ENCODE measurements around the gene OR5B3. TPM values are rescaled to one million over a fixed set of nuclear protein-coding genes. Genes with fewer than 3 reads are reported as not detected.
"Not testable (repeated sequence)": the region's sequence is repeated elsewhere in the genome, so short reads cannot be mapped to it uniquely, and the experiment has no call there.

OR5B3 gene
- total RNA-seq: not detected

DNA sequence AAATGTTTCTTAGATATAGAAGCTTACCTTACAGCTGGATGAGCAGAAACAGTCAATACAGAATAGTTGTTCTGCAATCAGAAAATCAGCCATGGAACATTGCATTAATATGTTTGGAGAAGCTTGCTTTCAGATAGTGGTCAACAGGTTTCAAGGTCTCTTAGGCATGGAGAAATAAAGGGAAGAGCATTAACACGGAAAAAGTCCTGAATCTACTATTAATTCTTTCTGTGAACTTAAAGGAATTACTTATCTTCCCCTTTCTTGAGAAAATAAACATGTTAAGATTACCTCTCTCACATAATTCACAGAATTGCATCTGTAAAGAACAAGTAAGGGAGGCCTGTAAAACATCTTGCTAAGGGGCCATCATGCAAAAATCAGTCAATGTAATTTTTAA is at the start of gene OR5B3:
Gene OR5B3, minus strand, starts transcription at position 101 of the 400 bp plus-strand sequence. CDS start 3,465 bp downstream, outside the sequence.
- no peak for ATAC-seq (replicated peaks in 6 of 8)
- Histone ChIP-seq H3K4me3 (no peak within 1 kb of the TSS), H3K27ac (no peak within 1 kb of the TSS), H3K4me1 (replicated peaks in 1 of 2) (no peaks in the 10 kb centered on the region)
- WGBS, 10 experiments: 0 to 89% (median 31%) methylated on average over 1 of the region's 1 CpG; no CpG with 5 or more reads in 2 of the 10 experiments
- in situ Hi-C loops (cut with MboI; ENCODE audit: low pct_unique_long_range_greater_than_20kb in 2 of 9, low sequenced_read_pairs in 9 of 9, unreplicated experiment in 9 of 9): no loop called here

DNA sequence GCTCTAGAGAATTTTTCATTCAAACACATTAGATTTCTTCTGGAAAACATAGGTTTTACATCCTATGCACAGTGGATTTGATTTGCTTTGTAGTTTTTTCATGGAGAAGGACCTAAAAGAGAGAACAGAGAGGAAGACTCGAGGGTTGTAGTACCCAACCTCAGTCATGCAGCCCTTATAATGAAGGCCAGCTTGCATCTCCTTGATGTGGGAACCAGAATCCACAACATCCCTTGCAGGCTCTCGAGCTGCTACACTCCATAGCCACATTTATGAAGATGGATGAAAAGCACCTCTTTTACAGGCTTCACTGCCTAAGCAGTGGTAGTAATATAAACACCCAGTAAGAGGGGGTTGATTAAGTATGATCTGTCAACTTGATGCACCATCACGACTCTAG is 44.9 kb upstream of the OR5B3 start:
- ATAC-seq (replicated peaks in 6 of 8): no peak
- WGBS, 10 experiments: 0 to 100% (median 48%) methylated on average over 1 to 3 of the region's 3 CpGs
- H3K4me3 ChIP-seq: no peak overlapping the region
- no peaks in the 10 kb centered on the region for H3K4me1 ChIP-seq (replicated peaks in 1 of 2)
- in situ Hi-C loops (cut with MboI; ENCODE audit: low pct_unique_long_range_greater_than_20kb in 2 of 9, low sequenced_read_pairs in 9 of 9, unreplicated experiment in 9 of 9): no loop called here
- H3K27ac ChIP-seq: no peak overlapping the region

DNA sequence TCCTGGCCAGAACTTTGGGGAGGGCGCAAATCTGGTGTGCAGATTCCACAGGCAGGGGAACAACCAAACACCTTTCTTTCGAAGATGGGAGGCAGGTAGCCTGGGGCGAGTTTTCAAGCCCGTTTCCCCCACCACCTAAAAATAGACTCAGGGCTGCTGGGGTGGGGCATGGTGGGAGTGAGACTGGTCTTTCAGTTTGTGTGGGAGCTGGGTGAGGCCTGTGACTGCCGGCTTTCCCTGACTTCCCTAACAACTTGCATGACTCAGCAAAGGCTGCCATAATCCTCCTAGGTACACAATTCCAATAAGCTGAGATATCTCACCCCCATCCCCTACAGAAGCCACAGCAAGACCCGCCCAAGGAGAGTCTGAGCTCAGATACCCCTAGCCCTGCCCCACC is 39.6 kb upstream of the OR5B3 start:
- H3K4me3 ChIP-seq: no peak overlapping the region
- in situ Hi-C loops (cut with MboI; ENCODE audit: low pct_unique_long_range_greater_than_20kb in 2 of 9, low sequenced_read_pairs in 9 of 9, unreplicated experiment in 9 of 9): no loop called here
- H3K27ac ChIP-seq: no peak overlapping the region
- ATAC-seq (replicated peaks in 6 of 8): peak in 1 of 8 experiments; percentile 49
- H3K4me1 ChIP-seq (replicated peaks in 1 of 2): no peaks in the 10 kb centered on the region
- WGBS, 10 experiments: 0 to 73% (median 58%) methylated on average over 1 to 5 of the region's 6 CpGs; no CpG with 5 or more reads in 4 of the 10 experiments

DNA sequence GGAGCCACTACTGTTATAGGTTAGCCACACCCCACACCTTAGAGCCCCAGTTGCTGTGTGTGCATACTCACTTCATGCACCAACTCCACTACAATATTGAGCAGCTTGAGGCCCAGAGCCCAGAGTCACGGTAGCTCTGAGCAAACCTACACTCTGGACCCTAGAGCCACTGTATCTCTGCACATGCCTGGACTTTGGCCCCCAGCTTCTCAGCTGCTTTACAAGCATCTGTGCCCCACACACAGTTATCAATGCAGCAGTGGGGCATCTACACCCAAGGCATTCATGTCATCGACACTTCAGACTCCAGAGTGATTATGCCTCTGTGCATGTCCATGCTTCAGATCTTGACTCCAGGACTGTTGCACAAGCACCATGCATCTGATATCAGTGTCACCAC is 37.6 kb upstream of the OR5B3 start:
- 75 to 93% (median 80%) methylated on average over 1 to 2 of the region's 2 CpGs; no CpG with 5 or more reads in 6 of the 10 experiments for WGBS, 10 experiments
- in situ Hi-C loops (cut with MboI; ENCODE audit: low pct_unique_long_range_greater_than_20kb in 2 of 9, low sequenced_read_pairs in 9 of 9, unreplicated experiment in 9 of 9): no loop called here
- Histone ChIP-seq H3K27ac (no peak overlapping the region), H3K4me1 (replicated peaks in 1 of 2) (no peaks in the 10 kb centered on the region), H3K4me3 (no peak overlapping the region)
- ATAC-seq (replicated peaks in 6 of 8): no peak

DNA sequence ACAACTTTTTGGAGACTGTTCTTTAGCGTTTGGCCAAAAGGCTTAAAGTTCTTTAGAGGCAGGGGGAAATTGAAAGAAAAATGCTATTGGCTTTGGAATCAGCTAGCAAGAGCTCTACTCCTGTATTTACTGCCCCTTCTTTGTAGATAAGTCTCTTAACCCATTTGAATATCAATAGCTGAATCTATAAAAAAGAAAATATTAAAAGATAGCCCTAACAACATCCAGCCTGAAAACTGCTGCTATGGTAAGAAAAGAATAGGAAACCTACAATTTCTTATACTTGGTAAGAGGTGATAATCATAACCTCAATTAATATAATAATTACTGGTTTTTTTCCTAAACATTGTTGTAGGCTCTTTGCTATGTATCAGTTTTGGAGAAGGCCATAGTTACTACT is 35.5 kb upstream of the OR5B3 start, which contains the start of gene OR5B12:
Gene OR5B12, minus strand, starts transcription at position 101 of the 400 bp plus-strand sequence. CDS start 2,085 bp downstream, outside the sequence.
- no peak for ATAC-seq (replicated peaks in 6 of 8)
- Histone ChIP-seq H3K4me3 (no peak within 1 kb of the TSS), H3K27ac (no peak within 1 kb of the TSS), H3K4me1 (replicated peaks in 1 of 2) (no peaks in the 10 kb centered on the region)
- in situ Hi-C loops (cut with MboI; ENCODE audit: low pct_unique_long_range_greater_than_20kb in 2 of 9, low sequenced_read_pairs in 9 of 9, unreplicated experiment in 9 of 9): no loop called here
- WGBS, 10 experiments: 0 to 94% (median 88%) methylated on average over 1 of the region's 1 CpG; no CpG with 5 or more reads in 1 of the 10 experiments

DNA sequence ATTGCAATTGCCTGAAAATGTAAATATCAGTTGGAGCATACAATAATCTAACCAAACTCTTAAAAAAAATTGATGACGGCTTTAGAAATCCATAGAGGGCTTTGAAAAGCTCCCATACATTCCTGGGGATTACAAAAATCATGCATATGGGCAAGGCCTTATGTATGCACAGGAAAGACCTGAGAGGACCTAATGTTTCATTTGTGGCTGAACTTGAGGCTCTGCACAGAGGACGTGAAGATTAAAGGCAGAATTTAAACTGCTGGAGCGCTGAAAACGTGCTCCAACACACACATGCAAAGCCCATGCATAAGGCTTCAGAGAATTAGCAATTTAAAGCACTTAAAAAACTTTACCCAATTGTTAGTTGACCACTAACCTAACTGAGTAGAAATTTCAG is 31.8 kb upstream of the OR5B3 start:
- ATAC-seq (replicated peaks in 6 of 8): peak in 3 of 8 experiments; percentile 46 to 89 (median 60)
- Histone ChIP-seq H3K4me3 (no peak overlapping the region), H3K4me1 (replicated peaks in 1 of 2) (no peaks in the 10 kb centered on the region), H3K27ac (no peak overlapping the region)
- WGBS, 10 experiments: 0 to 61% (median 25%) methylated on average over 2 to 4 of the region's 4 CpGs; no CpG with 5 or more reads in 1 of the 10 experiments
- in situ Hi-C loops (cut with MboI; ENCODE audit: low pct_unique_long_range_greater_than_20kb in 2 of 9, low sequenced_read_pairs in 9 of 9, unreplicated experiment in 9 of 9): no loop called here

DNA sequence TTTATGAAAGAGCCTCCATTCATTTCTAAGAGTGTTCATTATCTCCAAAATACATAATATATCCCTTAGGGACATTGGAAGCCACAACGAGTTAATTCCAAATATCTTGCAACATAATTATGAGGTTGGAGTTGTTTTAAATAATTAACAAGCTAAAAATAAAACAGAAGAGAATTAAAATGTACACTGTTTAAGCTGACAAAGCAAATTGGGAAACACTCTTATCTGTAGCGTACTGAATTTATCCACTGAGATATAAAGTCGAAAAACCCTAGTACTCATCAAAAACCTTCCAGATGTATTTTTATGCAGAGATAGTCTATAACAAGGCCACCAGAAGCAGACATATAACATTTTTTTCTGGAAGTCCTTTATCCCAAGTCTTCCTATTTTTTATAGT is 27.5 kb upstream of the OR5B3 start:
- Histone ChIP-seq H3K27ac (no peak overlapping the region), H3K4me3 (no peak overlapping the region), H3K4me1 (replicated peaks in 1 of 2) (no peaks in the 10 kb centered on the region)
- in situ Hi-C loops (cut with MboI; ENCODE audit: low pct_unique_long_range_greater_than_20kb in 2 of 9, low sequenced_read_pairs in 9 of 9, unreplicated experiment in 9 of 9): no loop called here
- no peak for ATAC-seq (replicated peaks in 6 of 8)
- 18 to 96% (median 69%) methylated on average over 2 to 3 of the region's 3 CpGs; no CpG with 5 or more reads in 1 of the 10 experiments for WGBS, 10 experiments

DNA sequence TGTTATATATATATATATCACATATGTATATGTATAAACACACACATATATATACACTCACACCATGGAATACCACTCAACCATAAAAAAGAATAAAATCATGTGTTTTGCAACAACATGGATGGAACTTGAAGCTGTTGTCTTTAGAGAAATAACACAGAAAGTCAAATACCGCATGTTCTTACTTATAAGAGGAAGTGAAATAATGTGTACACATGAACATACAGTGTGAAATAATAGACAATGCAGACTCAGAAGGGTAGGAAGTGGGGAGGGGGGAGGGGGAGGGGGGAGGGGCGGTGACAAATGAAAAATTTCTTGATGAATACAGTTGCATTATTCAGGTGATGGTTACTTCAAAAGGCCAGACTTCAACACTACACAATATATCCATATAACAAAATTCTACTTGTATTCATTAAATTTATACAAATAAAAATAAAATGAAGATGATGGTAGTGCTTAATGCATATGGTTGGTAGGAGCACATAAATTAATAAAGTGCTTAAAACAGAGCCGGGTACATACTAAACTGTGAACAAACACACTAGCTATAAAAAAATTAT is 27.0 kb upstream of the OR5B3 start:
- in situ Hi-C loops (cut with MboI; ENCODE audit: low pct_unique_long_range_greater_than_20kb in 2 of 9, low sequenced_read_pairs in 9 of 9, unreplicated experiment in 9 of 9): no loop called here
- Histone ChIP-seq H3K4me3 (no peak overlapping the region), H3K27ac (no peak overlapping the region), H3K4me1 (replicated peaks in 1 of 2) (no peaks in the 10 kb centered on the region)
- no peak for ATAC-seq (replicated peaks in 6 of 8)
- 0 to 100% (median 49%) methylated on average over 1 to 2 of the region's 3 CpGs; no CpG with 5 or more reads in 4 of the 10 experiments for WGBS, 10 experiments

DNA sequence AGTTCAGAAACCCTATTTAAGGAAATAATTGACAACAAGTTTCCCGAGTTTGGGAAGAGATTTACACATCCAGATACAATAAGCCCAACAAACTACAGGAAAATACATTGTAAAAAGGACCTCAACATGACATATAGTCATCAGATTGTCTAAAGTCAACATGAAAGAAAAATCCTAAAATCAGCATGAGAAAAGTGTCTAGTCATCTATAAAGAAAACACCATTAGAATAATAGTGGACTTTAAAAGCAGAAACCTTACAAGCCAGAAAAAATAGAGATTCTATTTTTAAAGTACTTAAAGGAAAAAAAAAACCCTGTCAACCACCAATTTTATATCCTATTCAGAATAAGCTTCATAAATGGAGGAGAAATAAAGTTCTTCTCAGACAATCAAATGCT is 22.6 kb upstream of the OR5B3 start:
- Histone ChIP-seq H3K4me3 (no peak overlapping the region), H3K27ac (no peak overlapping the region), H3K4me1 (replicated peaks in 1 of 2) (no peaks in the 10 kb centered on the region)
- in situ Hi-C loops (cut with MboI; ENCODE audit: low pct_unique_long_range_greater_than_20kb in 2 of 9, low sequenced_read_pairs in 9 of 9, unreplicated experiment in 9 of 9): no loop called here
- no peak for ATAC-seq (replicated peaks in 6 of 8)
- 0 to 86% (median 14%) methylated on average over 1 of the region's 1 CpG; no CpG with 5 or more reads in 1 of the 10 experiments for WGBS, 10 experiments

DNA sequence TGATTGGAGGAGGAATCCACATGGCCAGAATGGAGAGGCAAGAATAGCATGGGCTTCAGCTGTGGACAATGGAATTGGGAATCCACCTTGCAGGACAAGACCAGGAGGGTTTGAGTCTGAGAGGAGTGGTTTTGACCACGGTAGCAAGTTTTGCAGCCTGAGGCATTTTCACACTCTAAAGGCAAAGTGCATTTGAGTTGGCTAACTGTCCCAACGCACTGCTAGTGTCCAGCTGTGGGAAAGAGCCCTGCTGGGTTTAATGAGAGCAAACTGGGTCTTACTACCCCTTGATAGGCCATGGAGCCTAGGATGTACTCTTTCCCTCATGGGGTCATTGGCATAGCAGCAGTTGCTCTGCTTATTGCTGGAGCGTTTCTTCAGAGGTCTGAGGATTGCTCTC is 21.3 kb upstream of the OR5B3 start, which contains the start of gene OR5B2:
Gene OR5B2, minus strand, starts transcription at position 101 of the 400 bp plus-strand sequence. CDS start 4,860 bp downstream, outside the sequence.
- Histone ChIP-seq H3K27ac (no peak within 1 kb of the TSS), H3K4me3 (no peak within 1 kb of the TSS), H3K4me1 (replicated peaks in 1 of 2) (no peaks in the 10 kb centered on the region)
- in situ Hi-C loops (cut with MboI; ENCODE audit: low pct_unique_long_range_greater_than_20kb in 2 of 9, low sequenced_read_pairs in 9 of 9, unreplicated experiment in 9 of 9): no loop called here
- WGBS, 10 experiments: 13 to 71% (median 37%) methylated on average over 1 to 3 of the region's 3 CpGs; no CpG with 5 or more reads in 3 of the 10 experiments
- ATAC-seq (replicated peaks in 6 of 8): no peak

DNA sequence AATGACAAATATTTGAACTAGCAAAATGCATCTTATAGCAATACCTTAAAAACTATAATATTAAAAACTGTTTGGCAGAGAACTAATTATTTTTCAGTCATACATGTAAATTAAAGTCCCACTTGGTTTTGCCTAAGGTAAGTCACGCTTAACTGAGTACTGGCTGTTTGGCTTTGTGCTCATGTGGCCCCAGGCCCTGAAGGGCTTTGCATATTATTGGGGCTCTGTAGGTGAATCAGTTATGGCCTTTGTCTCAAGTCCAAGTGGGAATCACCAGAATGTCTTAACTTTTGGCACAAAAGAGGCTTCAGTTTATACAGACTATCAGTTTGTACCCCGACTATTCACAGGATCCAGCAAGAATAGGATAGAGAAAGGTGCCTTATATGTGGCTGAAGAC is 7.1 kb downstream of the OR5B3 start:
- in situ Hi-C loops (cut with MboI; ENCODE audit: low pct_unique_long_range_greater_than_20kb in 2 of 9, low sequenced_read_pairs in 9 of 9, unreplicated experiment in 9 of 9); H3K4me1 ChIP-seq (replicated peaks in 1 of 2); H3K4me3 ChIP-seq; H3K27ac ChIP-seq; ATAC-seq (replicated peaks in 6 of 8): not testable (repeated sequence)
- WGBS, 10 experiments: no CpG with 5 or more reads among the region's 2 CpGs

DNA sequence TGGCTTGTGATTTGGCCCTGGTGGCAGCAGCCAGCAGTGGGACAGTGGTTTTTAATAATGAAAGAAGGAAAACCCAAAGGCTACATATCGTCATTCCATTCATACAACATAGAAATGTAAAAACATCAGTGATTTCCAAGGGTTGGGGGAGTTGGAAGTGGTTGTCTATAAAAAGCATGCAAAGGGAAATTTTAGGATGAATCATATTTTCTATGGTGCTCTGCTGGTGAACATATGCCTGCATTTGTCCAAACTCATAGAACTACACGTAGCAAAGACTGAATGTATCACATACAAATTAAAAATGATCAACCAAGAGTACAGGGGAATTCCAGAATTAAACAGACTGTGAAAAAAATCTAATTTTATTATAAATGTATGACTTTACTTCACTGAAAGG is 11.1 kb downstream of the OR5B3 start:
- Histone ChIP-seq H3K4me1 (replicated peaks in 1 of 2) (no peaks in the 10 kb centered on the region), H3K4me3 (no peak overlapping the region), H3K27ac (no peak overlapping the region)
- 20 to 100% (median 80%) methylated on average over 1 to 2 of the region's 2 CpGs; no CpG with 5 or more reads in 1 of the 10 experiments for WGBS, 10 experiments
- no peak for ATAC-seq (replicated peaks in 6 of 8)
- in situ Hi-C loops (cut with MboI; ENCODE audit: low pct_unique_long_range_greater_than_20kb in 2 of 9, low sequenced_read_pairs in 9 of 9, unreplicated experiment in 9 of 9): no loop called here

DNA sequence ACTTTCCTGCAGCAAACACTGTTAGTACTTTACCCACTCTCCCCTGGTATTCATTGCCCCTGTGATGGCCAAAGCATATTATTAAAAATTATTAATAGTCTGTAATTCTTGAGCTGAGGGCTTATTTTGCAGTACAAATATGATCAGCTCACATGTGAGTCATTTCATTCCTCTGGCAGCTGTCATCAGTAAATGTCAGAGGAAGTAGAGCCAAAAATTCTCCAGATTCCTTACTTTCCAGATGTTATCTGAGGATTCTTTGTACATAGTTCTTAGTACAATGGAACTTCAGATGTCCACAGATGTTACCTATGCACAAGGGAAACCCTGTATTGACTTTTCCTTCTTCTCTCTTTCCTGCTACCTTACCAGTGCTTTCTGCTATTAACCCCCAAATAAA is 12.5 kb downstream of the OR5B3 start:
- peak in 2 of 8 experiments; percentile 42 to 49 for ATAC-seq (replicated peaks in 6 of 8)
- Histone ChIP-seq H3K27ac (no peak overlapping the region), H3K4me3 (no peak overlapping the region), H3K4me1 (replicated peaks in 1 of 2) (no peaks in the 10 kb centered on the region)
- in situ Hi-C loops (cut with MboI; ENCODE audit: low pct_unique_long_range_greater_than_20kb in 2 of 9, low sequenced_read_pairs in 9 of 9, unreplicated experiment in 9 of 9): no loop called here

DNA sequence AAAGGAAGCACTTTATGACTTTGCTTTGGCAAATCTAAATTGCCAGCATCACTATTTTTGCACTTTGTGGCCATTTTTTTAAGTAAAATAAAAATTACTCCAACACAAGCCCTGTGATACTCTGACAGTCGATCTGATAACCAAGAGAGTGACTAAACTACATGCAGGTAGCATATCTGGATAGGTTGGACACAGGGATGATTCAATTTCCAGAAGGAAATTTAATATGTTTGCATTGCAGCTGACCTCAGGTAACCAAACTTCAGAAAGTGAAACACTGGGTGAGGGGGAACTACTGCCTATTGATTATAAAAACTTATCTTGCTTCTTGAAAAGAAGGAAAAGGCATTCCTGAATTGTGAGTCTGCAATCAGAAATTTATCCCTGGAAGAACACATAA is 13.9 kb downstream of the OR5B3 start:
- Histone ChIP-seq H3K4me3 (no peak overlapping the region), H3K27ac (no peak overlapping the region), H3K4me1 (replicated peaks in 1 of 2) (no peaks in the 10 kb centered on the region)
- no peak for ATAC-seq (replicated peaks in 6 of 8)
- in situ Hi-C loops (cut with MboI; ENCODE audit: low pct_unique_long_range_greater_than_20kb in 2 of 9, low sequenced_read_pairs in 9 of 9, unreplicated experiment in 9 of 9): no loop called here
- WGBS, 10 experiments: 0 to 25% (median 0%) methylated on average over 1 of the region's 1 CpG; no CpG with 5 or more reads in 1 of the 10 experiments
